HCT116 (cell line): ENCODE data around the gene PIP4K2C. TPM values are rescaled to one million over a fixed set of nuclear protein-coding genes. Genes with fewer than 3 reads are reported as not detected.
"Not testable (repeated sequence)": the region's sequence is repeated elsewhere in the genome, so short reads cannot be mapped to it uniquely, and the experiment has no call there.

ENCODE experiments used
- ATAC-seq: fragments of 200-7000 bp; cut with Tn5 transposase; 2 replicates; pipeline ENCODE4 v1.9.1; 2020; ENCODE audit warnings: mild to moderate bottlenecking, moderate library complexity
- BruUV-seq: library from RNA; stranded (reverse); fragments of 400-500 nt; replicated peaks from 2 replicates; lab custom pipeline; 2021; lab: Mats Ljungman, UMichigan
- CTCF ChIA-PET: fragments of 300-600 bp; sonication (Branson Sonifier 250); formaldehyde crosslinking; loops from one replicate; lab custom pipeline; 2021; ENCODE audit warnings: antibody characterized with exemption; lab: Charles Lee
- POLR2A ChIA-PET: fragments of 300-600, 350-600 bp; sonication (Branson Sonifier 250); formaldehyde crosslinking; loops from one replicate; lab custom pipeline; 2021; ENCODE audit warnings: antibody characterized with exemption; lab: Charles Lee
- RAD21 ChIA-PET, 2 experiments: fragments of 300-600 bp; sonication (Branson Sonifier 250); formaldehyde crosslinking; loops; one replicate each; lab custom pipeline; 2023; ENCODE audit warnings: low total read pairs in 2 of 2; ENCODE audit not compliant: uncharacterized antibody in 2 of 2, unreplicated experiment in 2 of 2, low non-redundant PET in 1 of 2; lab: Charles Lee
- DNase-seq: peaks from one replicate; pipeline ENCODE4 v3.0.0-alpha.2; 2010; ENCODE audit warnings: low read depth, low spot score
- H2AFZ ChIP-seq: fragments of 200-600 bp; shearing (Covaris generic), sonication (generic); 2 replicates; pipeline ENCODE4 v1.6.1; 2017; ENCODE audit warnings: low read depth, mixed run types, mixed read lengths, antibody characterized with exemption, low read length; ENCODE audit not compliant: poor library complexity, severe bottlenecking
- H3K27ac ChIP-seq: 2 replicates; pipeline ENCODE4 v1.5.1; 2012; ENCODE audit warnings: low read depth, low read length
- H3K27me3 ChIP-seq: fragments of 200-600 bp; sonication (generic); 2 replicates; pipeline ENCODE4 v1.6.1; 2016; ENCODE audit warnings: mixed run types, low read length, mixed read lengths; ENCODE audit not compliant: insufficient read depth
- H3K36me3 ChIP-seq, 2 experiments: fragments of 200-500 bp in 1 of 2; fragments of 200-600 bp in 1 of 2; sonication (Bioruptor generic) in 1 of 2; sonication (generic) in 1 of 2; 2 replicates each; pipeline versions ENCODE4 v1.5.1 to v1.6.1; 2014 to 2016; ENCODE audit warnings: low read length in 2 of 2, inconsistent platforms in 1 of 2, mixed read lengths in 1 of 2, mixed run types in 1 of 2; ENCODE audit not compliant: insufficient read depth in 2 of 2, control insufficient read depth in 1 of 2
- H3K4me1 ChIP-seq, 2 experiments: fragments of 200-600 bp in 1 of 2; sonication (generic) in 1 of 2; 2 replicates each; pipeline versions ENCODE4 v1.5.1 to v1.6.1; 2012 to 2017; ENCODE audit warnings: low read length in 2 of 2, inconsistent platforms in 1 of 2, mild to moderate bottlenecking in 1 of 2, mixed read lengths in 1 of 2, mixed run types in 1 of 2, moderate library complexity in 1 of 2; ENCODE audit not compliant: insufficient read depth in 2 of 2, control insufficient read depth in 1 of 2
- H3K4me2 ChIP-seq: fragments of 200-600 bp; sonication (generic); 2 replicates; pipeline ENCODE4 v1.6.1; 2017; ENCODE audit warnings: mixed run types, low read length, mixed read lengths
- H3K4me3 ChIP-seq, 2 experiments: fragments of 200-600 bp in 1 of 2; sonication (generic) in 1 of 2; replicated peaks in 1 of 2; 2 replicates each; pipeline ENCODE4 v1.5.1; 2011 to 2016; ENCODE audit warnings: low read length in 2 of 2, control low read depth in 1 of 2, low read depth in 1 of 2, mild to moderate bottlenecking in 1 of 2, mixed read lengths in 1 of 2, mixed run types in 1 of 2
- H3K79me2 ChIP-seq: fragments of 200-600 bp; sonication (generic); 2 replicates; pipeline ENCODE4 v1.6.1; 2017; ENCODE audit warnings: mild to moderate bottlenecking, mixed run types, low read length, moderate library complexity, mixed read lengths; ENCODE audit not compliant: insufficient read depth
- H3K9ac ChIP-seq: fragments of 200-600 bp; sonication (generic); 2 replicates; pipeline ENCODE4 v1.6.1; 2016; ENCODE audit warnings: low read length, mixed read lengths
- H3K9me2 ChIP-seq: fragments of 200-600 bp; sonication (generic), shearing (Covaris generic); 2 replicates; pipeline ENCODE4 v1.6.1; 2017; ENCODE audit warnings: mixed run types, mild to moderate bottlenecking, moderate library complexity; ENCODE audit not compliant: insufficient read depth
- H3K9me3 ChIP-seq, 2 experiments: fragments of 200-500 bp in 1 of 2; fragments of 200-600 bp in 1 of 2; sonication (Bioruptor generic) in 1 of 2; sonication (generic) in 1 of 2; 2 replicates each; pipeline ENCODE4 v1.6.1; 2014 to 2017; ENCODE audit warnings: low read length in 2 of 2, mixed read lengths in 2 of 2, inconsistent platforms in 1 of 2, low read depth in 1 of 2, mild to moderate bottlenecking in 1 of 2, mixed run types in 1 of 2, moderate library complexity in 1 of 2; ENCODE audit not compliant: control insufficient read depth in 1 of 2, insufficient read depth in 1 of 2
- H4K20me1 ChIP-seq: fragments of 200-600 bp; sonication (generic), shearing (Covaris generic); 2 replicates; pipeline ENCODE4 v1.6.1; 2017; ENCODE audit warnings: mixed run types, mild to moderate bottlenecking, moderate library complexity; ENCODE audit not compliant: insufficient read depth
- CBX3 ChIP-seq: IDR thresholded peaks from 2 replicates; pipeline ENCODE4 v1.6.1; 2012; ENCODE audit warnings: low read depth
- EZH2phosphoT487 ChIP-seq: fragments of 200-600 bp; IDR thresholded peaks from 2 replicates; pipeline ENCODE4 v1.6.1; 2018; ENCODE audit warnings: antibody characterized with exemption, borderline replicate concordance
- FOSL1 ChIP-seq: IDR thresholded peaks from 2 replicates; pipeline ENCODE4 v1.6.1; 2012; ENCODE audit warnings: low read depth
- JUND ChIP-seq: IDR thresholded peaks from 2 replicates; pipeline ENCODE4 v1.6.1; 2012
- TCF7L2 ChIP-seq: IDR thresholded peaks from 2 replicates; pipeline ENCODE4 v1.7.0; 2011; ENCODE audit warnings: borderline replicate concordance, inconsistent platforms; ENCODE audit not compliant: insufficient read depth, insufficient read length; ENCODE audit errors: extremely low read depth
- intact Hi-C: fragments of 100-400 bp; cut with micrococcal nuclease; formaldehyde crosslinking; loops from 2 replicates; pipeline ENCODE4 v1.10.0; 2022
- total RNA-seq: library from RNA; stranded (reverse); gene quantifications from one replicate; pipeline ENCODE4 v1.2.1, GENCODE V29; 2021; ENCODE audit not compliant: unreplicated experiment
- TF ChIP-seq, protein P1 (sequence below), 3 experiments: fragments of 200-600 bp in 1 of 3; sonication (generic) in 1 of 3; IDR thresholded peaks in 2 of 3; conservative IDR thresholded peaks in 1 of 3; 2 replicates each; pipeline ENCODE4 v1.5.1; 2012 to 2017; ENCODE audit warnings: low read depth in 2 of 3, low read length in 2 of 3, antibody characterized with exemption in 1 of 3, borderline replicate concordance in 1 of 3, control low read depth in 1 of 3, mild to moderate bottlenecking in 1 of 3, mixed read lengths in 1 of 3, mixed run types in 1 of 3, moderate library complexity in 1 of 3; ENCODE audit not compliant: insufficient read depth in 1 of 3

PIP4K2C gene
- total RNA-seq, 1 experiment from 2014 or later: 38.4 TPM

DNA sequence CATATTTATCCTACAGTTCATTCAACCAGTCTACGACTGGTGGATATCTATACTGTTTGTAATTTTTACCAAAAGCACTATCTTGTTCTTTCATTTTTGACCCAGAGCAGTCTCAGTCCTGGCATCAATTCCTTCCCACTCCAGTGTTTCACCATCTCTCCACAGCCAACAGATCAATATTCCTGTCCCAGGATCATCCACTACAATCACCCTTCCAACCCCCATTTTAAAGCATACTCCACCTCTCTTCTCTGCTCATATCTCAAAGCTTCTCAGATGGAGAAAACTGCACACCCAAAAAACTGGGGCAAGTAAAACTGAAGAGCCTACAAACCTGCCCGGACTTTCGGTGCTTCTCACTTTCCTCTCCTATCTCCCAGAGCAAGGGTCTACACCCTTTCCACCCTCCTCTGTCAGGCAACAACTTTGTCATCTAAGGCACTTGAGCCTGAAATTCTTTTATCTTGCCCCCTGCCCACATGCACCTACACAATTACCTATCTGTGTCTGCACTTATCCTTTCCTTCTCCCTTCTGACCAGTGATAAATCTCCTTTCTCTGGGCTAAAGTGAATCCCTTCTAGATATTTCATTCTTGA lies 4.1 kb upstream of the PIP4K2C start:
- peaks cover 3% of the 10 kb centered on the region; the same call in 1 of the 2 replicates for H3K79me2 ChIP-seq
- peaks cover 4 to 11% of the 10 kb centered on the region in 2 experiments; a peak in 3 of 4 replicates for H3K4me1 ChIP-seq
- H2AFZ ChIP-seq: no peak overlapping the region
- no peaks in the 10 kb centered on the region for H3K36me3 ChIP-seq
- intact Hi-C loops: no loop called here
- no peaks in the 10 kb centered on the region for H3K27me3 ChIP-seq
- TF ChIP-seq JUND: no peak
- TF ChIP-seq CBX3: no peak
- no peak for TF ChIP-seq EZH2phosphoT487
- TF ChIP-seq, protein P1, sequence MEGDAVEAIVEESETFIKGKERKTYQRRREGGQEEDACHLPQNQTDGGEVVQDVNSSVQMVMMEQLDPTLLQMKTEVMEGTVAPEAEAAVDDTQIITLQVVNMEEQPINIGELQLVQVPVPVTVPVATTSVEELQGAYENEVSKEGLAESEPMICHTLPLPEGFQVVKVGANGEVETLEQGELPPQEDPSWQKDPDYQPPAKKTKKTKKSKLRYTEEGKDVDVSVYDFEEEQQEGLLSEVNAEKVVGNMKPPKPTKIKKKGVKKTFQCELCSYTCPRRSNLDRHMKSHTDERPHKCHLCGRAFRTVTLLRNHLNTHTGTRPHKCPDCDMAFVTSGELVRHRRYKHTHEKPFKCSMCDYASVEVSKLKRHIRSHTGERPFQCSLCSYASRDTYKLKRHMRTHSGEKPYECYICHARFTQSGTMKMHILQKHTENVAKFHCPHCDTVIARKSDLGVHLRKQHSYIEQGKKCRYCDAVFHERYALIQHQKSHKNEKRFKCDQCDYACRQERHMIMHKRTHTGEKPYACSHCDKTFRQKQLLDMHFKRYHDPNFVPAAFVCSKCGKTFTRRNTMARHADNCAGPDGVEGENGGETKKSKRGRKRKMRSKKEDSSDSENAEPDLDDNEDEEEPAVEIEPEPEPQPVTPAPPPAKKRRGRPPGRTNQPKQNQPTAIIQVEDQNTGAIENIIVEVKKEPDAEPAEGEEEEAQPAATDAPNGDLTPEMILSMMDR (IDR thresholded peaks at IDR 0.05 in 2 of 3, conservative IDR thresholded peaks at IDR 0.05 in 1 of 3; ENCODE audit: borderline replicate concordance in 1 of 3, insufficient read depth in 1 of 3, low read depth in 2 of 3, low read length in 2 of 3): no peak
- TF ChIP-seq TCF7L2: no peak
- no peak for TF ChIP-seq FOSL1
- TF ChIP-seq, all 23 proteins: peak for 0
- POLR2A ChIA-PET: no interaction called here
- H3K27ac ChIP-seq: no peak overlapping the region
- DNase-seq (no peak), ATAC-seq (no peak)
- no peaks in the 10 kb centered on the region for H3K9me2 ChIP-seq
- H3K9me3 ChIP-seq: no peaks in the 10 kb centered on the region
- CTCF ChIA-PET: no interaction called here
- H4K20me1 ChIP-seq: no peaks in the 10 kb centered on the region
- RAD21 ChIA-PET: no interaction called here
- H3K4me2 ChIP-seq: no peak overlapping the region
- H3K9ac ChIP-seq: no peak overlapping the region
- no peak overlapping the region for H3K4me3 ChIP-seq
- no TSS peak for BruUV-seq

DNA sequence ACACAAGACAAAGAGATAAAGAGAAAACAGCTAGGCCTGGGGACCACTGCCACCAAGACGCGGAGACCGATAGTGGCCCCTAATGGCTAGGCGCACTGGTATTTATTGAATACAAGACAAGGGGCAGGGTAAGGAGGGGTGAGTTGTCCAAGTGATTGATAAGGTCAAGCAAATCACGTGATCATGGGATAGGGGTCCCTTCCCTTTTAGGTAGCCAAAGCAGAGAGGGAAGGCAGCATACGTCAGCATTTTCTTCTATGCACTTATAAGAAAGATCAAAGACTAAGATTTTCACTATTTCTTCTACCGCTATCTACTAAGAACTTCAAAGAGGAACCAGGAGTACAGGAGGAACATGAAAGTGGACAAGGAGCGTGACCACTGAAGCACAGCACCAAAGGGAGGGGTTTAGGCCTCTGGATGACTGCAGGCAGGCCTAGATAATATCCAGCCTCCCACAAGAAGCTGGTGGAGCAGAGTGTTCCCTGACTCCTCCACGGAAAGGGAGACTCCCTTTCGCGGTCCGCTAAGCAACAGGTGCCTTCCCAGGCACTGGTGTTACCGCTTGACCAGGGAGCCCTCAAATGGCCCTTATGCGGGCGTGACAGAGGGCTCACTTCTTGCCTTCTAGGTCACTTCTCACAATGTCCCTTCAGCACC lies 1.9 kb upstream of the PIP4K2C start:
- BruUV-seq, H3K27ac ChIP-seq: not testable (repeated sequence)
- H3K4me1 ChIP-seq: peaks cover 6 to 18% of the 10 kb centered on the region in 2 experiments; a peak in 3 of 4 replicates

More for the DNA sequence above, 1.9 kb upstream of the PIP4K2C start:
- H3K36me3 ChIP-seq, H2AFZ ChIP-seq, H3K9me3 ChIP-seq, POLR2A ChIA-PET, H3K4me2 ChIP-seq, intact Hi-C loops, H3K9ac ChIP-seq, DNase-seq, ATAC-seq, H3K4me3 ChIP-seq, H3K9me2 ChIP-seq, CTCF ChIA-PET, H3K27me3 ChIP-seq, H4K20me1 ChIP-seq: not testable (repeated sequence)
- RAD21 ChIA-PET: interaction anchor here in 1 of 2 experiments (0.7 kb wide), 1 partner anchor 72 kb away, joined by 6 read pairs; no protein-coding TSS in a partner anchor
- peaks cover 14% of the 10 kb centered on the region for H3K79me2 ChIP-seq
